Measurements from ENCODE around the gene SCAI. TPM values are rescaled to one million over a fixed set of nuclear protein-coding genes. Genes with fewer than 3 reads are reported as not detected.

Gene SCAI
- total and polyA plus RNA-seq, 9 of the 15 experiments (the other 6 are each of a cell fraction or from before 2014, with no cell fraction given), result 0.70 to 12.4 (median 4.2) TPM

DNA sequence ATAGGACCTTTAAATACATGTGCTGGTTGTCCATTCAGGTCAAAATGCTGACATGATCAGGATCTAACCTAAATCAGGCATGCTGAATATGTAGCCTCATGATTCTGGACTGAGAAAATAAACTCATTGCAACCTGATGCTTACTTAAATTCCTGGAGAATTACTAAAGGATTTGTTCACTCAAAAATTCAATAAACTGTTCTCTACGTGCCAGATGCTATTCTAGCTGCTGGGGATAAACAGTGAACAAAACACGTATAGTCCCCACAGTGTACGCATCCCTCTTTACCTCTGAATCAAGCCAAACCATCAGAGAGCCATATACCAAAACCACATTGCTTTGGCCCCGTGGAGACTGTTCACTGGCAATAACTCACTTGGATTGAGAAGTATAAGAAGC lies 6.1 kb downstream of the SCAI start:
- H3K36me3 ChIP-seq (ENCODE audit: control insufficient read depth, insufficient read depth, low read length), result peaks cover 13% of the 10 kb centered on the region
- H2AFZ ChIP-seq (ENCODE audit: low read depth, low read length), result no peak overlapping the region
- no peaks in the 10 kb centered on the region for H3K27me3 ChIP-seq (ENCODE audit: control insufficient read depth in 2 of 2, insufficient read depth in 2 of 2, low read length in 2 of 2)
- H3K4me1 ChIP-seq (replicated peaks in 1 of 2; ENCODE audit: control insufficient read depth in 2 of 2, insufficient read depth in 2 of 2, low read length in 2 of 2), result peaks cover 4 to 7% of the 10 kb centered on the region in 2 experiments; a peak in 4 of 5 replicates
- DNase-seq (ENCODE audit: extremely low read depth in 1 of 4, low spot score in 3 of 4), result no peak
- no peak overlapping the region for H3K27ac ChIP-seq (ENCODE audit: extremely low read depth, low read depth, low read length)
- ATAC-seq, result no peak
- H3K79me2 ChIP-seq (ENCODE audit: control insufficient read depth, insufficient read depth, low read length), result peaks cover 60% of the 10 kb centered on the region
- no peaks in the 10 kb centered on the region for H3K9me1 ChIP-seq (ENCODE audit: control insufficient read depth, insufficient read depth, low read length)
- FAIRE-seq, result no peak
- no peaks in the 10 kb centered on the region for H4K20me1 ChIP-seq (replicated peaks; ENCODE audit: control insufficient read depth, insufficient read depth, low read length)
- no TSS peak for BruUV-seq (replicated peaks)
- POLR2A ChIA-PET, result interaction anchor here (1.0 kb wide), 1 partner anchor 268 kb away, joined by 4 read pairs; no protein-coding TSS in a partner anchor
- H3K9me3 ChIP-seq (replicated peaks; ENCODE audit: control insufficient read depth, insufficient read depth, low read depth, low read length), result no peaks in the 10 kb centered on the region
- H3K4me2 ChIP-seq (ENCODE audit: insufficient read depth, low read length), result no peak overlapping the region
- intact Hi-C loops (cut with micrococcal nuclease), result no loop called here
- H3K9ac ChIP-seq (ENCODE audit: insufficient read depth in 1 of 2, low read depth in 2 of 2, low read length in 2 of 2), result no peak overlapping the region
- in situ Hi-C loops (cut with MboI), result no loop called here
- H3K4me3 ChIP-seq, result no peak overlapping the region
- CTCF ChIA-PET (ENCODE audit: low intra/inter-chr PET ratio), result interaction anchor here (0.6 kb wide), 1 partner anchor 295 kb away, joined by 3 read pairs; no protein-coding TSS in a partner anchor
- WGBS (ENCODE audit: insufficient coverage, low coverage, missing lambda C conversion rate), result 88% methylated on average over 4 of the region's 4 CpGs
- TF ChIP-seq ESRRA (IDR thresholded peaks at IDR 0.05; ENCODE audit: borderline replicate concordance, low read depth) (no peak), CSDE1 (IDR thresholded peaks at IDR 0.05) (no peak), ZNF740 (CRISPR knock-in tag; IDR thresholded peaks at IDR 0.05) (no peak), ZNF740 (tag; IDR thresholded peaks at IDR 0.05) (no peak), HIVEP1 (CRISPR knock-in tag; IDR thresholded peaks at IDR 0.05) (no peak), PHTF2 (CRISPR knock-in tag; IDR thresholded peaks at IDR 0.05) (no peak), ZBTB12 (CRISPR knock-in tag; IDR thresholded peaks at IDR 0.05) (no peak), ELF4 (CRISPR knock-in tag; IDR thresholded peaks at IDR 0.05) (no peak), AFF1 (IDR thresholded peaks at IDR 0.05; ENCODE audit: low read depth in 1 of 2, partially characterized antibody in 2 of 2) (no peak)
- TF ChIP-seq, protein P1, sequence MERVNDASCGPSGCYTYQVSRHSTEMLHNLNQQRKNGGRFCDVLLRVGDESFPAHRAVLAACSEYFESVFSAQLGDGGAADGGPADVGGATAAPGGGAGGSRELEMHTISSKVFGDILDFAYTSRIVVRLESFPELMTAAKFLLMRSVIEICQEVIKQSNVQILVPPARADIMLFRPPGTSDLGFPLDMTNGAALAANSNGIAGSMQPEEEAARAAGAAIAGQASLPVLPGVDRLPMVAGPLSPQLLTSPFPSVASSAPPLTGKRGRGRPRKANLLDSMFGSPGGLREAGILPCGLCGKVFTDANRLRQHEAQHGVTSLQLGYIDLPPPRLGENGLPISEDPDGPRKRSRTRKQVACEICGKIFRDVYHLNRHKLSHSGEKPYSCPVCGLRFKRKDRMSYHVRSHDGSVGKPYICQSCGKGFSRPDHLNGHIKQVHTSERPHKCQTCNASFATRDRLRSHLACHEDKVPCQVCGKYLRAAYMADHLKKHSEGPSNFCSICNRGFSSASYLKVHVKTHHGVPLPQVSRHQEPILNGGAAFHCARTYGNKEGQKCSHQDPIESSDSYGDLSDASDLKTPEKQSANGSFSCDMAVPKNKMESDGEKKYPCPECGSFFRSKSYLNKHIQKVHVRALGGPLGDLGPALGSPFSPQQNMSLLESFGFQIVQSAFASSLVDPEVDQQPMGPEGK (CRISPR knock-in tag; IDR thresholded peaks at IDR 0.05; ENCODE audit: borderline replicate concordance), result no peak
- TF ChIP-seq, protein P2, sequence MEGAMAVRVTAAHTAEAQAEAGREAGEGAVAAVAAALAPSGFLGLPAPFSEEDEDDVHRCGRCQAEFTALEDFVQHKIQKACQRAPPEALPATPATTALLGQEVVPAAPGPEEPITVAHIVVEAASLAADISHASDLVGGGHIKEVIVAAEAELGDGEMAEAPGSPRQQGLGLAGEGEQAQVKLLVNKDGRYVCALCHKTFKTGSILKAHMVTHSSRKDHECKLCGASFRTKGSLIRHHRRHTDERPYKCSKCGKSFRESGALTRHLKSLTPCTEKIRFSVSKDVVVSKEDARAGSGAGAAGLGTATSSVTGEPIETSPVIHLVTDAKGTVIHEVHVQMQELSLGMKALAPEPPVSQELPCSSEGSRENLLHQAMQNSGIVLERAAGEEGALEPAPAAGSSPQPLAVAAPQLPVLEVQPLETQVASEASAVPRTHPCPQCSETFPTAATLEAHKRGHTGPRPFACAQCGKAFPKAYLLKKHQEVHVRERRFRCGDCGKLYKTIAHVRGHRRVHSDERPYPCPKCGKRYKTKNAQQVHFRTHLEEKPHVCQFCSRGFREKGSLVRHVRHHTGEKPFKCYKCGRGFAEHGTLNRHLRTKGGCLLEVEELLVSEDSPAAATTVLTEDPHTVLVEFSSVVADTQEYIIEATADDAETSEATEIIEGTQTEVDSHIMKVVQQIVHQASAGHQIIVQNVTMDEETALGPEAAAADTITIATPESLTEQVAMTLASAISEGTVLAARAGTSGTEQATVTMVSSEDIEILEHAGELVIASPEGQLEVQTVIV (CRISPR knock-in tag; IDR thresholded peaks at IDR 0.05; ENCODE audit: borderline replicate concordance), result no peak

Data from K562 (cell line).